Activated CD4-positive, alpha-beta T cell treated with anti-CD3 and anti-CD28 coated beads, Interleukin-2, Interleukin-4, amounts not matched to agents 100 ng/mL and 50 ng/mL, durations not matched to agents 16 hours and 8 hours (primary cell): ENCODE measurements around the gene ANKMY2.
"Not testable (repeated sequence)": the region's sequence is repeated elsewhere in the genome, so short reads cannot be mapped to it uniquely, and the experiment has no call there.

Source experiments
- DNase-seq: peaks from one replicate; pipeline ENCODE4 v3.0.0-alpha.2; 2020; ENCODE audit warnings: low spot score

ANKMY2 gene

DNA sequence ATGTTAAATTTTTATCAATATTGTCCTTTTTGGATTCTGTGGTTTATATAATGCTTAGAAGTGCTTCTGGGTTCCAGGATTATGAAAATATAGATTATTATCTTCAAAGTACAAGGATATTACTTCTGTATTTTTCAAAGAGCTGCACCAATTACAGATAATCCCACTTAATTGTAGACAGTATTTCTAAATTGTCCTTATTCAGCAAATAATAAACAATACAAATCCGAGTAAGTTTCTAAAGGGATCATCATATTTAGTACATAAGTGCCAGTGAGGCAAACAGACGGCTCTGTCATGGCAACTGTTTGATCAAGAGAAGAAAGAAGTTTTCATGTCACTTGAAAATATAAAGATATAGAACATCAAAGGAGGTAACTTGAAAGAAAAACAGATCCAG is 19.2 kb downstream of the ANKMY2 start:
- DNase-seq: no peak

- DNase-seq: peak; percentile 63
Observed at GRCh38 chr7:16619979-16620408, 25.6 kb downstream of the ANKMY2 start.

DNA sequence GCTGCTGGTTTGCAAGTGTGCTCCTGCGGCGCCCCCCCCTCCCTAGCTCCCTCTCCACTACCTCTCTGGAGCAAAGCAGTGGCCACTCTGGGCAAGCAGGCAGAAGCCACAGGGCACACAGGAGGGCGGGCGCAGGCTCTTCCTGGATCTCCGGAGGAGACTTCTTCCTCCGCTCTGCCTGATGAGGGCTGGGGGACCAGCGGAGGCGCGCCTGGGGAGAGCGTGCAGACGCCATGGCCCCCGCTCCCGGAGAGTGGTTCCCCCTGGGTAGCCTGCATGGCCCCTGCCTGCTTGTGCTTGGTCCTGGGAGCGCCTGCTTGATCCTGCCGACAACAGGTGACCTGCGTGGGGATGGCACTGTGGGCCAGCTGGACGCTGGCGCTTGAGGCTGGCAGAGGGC is 29.0 kb downstream of the ANKMY2 start:
- DNase-seq: no peak

GRCh38 chr7:16616122-16616521 is 29.4 kb downstream of the ANKMY2 start:
- DNase-seq: no peak

- no peak for DNase-seq
Observed at GRCh38 chr7:16615228-16615627, 30.3 kb downstream of the ANKMY2 start.

DNA sequence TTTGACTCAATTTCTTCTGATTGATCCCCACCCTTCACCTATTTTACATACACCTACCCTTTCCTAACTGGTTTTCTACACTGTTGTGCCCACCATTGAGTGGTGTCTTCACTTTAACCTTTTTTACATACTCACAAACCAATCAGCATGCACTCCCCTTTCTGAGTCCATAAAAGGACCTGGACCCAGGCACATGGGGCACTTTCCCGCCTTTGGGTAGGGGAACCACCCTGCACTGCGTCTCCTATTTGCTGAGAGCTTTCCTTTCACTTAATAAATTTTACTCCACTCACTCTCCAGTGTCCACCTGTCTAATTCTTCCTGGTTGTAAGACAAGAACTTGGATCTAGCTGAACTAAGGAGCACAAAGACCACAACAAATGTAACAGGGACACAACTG is 33.8 kb downstream of the ANKMY2 start:
- no peak for DNase-seq

DNA sequence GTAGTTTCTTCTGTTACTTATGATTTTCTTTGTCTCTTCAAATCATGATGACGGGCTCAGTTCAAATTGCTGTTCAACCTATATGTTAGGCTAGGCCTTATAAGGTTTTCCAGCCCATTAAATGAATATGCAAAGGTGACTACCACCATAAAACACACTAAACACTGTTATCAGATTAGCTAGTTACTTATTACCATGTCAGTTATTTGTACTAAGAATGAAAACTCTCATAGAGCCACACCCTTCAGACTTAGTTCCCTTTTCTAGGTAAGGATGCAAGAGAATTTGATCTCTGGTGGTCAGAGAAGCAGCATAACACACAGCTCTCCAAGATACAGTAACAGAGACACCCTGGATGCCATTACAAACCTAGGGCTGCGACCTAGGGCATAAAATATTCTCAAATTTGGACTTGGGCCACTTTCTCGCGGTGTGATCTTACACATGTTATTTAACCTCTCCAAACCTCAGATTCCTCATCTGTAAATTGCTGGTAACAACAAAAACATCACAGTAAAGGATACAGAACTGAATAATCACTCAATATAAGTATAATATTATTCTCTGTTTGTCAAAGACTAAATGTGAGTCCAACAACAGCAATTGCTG is 35.6 kb downstream of the ANKMY2 start:
- DNase-seq: no peak

GRCh38 chr7:16606704-16607103 is 38.9 kb downstream of the ANKMY2 start:
- DNase-seq: no peak

- DNase-seq: no peak
Observed at GRCh38 chr7:16604054-16604453, 41.5 kb downstream of the ANKMY2 start.

GRCh38 chr7:16603633-16604032 is 41.9 kb downstream of the ANKMY2 start:
- DNase-seq: no peak

- DNase-seq: no peak
Observed at GRCh38 chr7:16599860-16600259, 45.7 kb downstream of the ANKMY2 start.

- DNase-seq: no peak
Observed at GRCh38 chr7:16598015-16598414, 47.5 kb downstream of the ANKMY2 start.

DNA sequence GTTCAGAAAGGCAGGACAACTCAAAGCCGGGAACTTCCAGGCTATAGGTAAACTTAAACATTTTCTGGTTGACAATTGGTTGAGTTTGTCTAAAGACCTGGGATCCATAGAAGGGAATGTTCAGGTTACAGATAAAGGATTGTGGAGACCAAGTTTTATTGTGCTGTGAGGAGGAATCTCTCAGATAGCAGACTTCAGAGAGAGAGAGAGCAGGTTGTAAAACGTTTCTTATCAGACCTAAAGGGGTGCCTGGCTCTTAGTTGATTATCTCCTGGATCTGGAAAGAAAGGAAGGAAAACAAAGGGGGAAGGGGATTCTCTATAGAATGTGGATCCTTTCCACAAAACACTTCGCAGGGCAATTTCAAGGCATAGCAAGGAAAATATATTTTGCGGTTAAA is 50.0 kb downstream of the ANKMY2 start:
- DNase-seq: not testable (repeated sequence)

DNA sequence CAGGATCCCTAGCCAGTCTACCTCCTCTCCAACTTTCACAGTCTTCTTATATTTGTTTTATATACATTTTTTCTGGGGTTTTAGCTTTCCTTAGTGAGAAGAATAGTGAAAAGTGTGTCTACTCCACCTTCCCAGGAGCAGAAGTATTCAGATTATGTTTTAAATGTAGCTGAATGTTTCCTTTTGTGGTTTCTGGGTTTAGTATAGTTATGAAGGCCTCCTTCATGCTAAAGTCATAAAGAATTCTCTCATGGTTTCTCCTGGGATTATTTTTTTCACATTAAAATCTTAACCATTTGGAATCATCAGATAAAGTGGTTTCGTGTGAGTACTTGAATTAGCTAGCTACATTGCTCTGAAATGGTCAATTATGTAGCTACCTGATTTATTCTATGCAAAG is 50.9 kb downstream of the ANKMY2 start:
- DNase-seq: no peak

GRCh38 chr7:16594061-16594460 is 51.5 kb downstream of the ANKMY2 start:
- no peak for DNase-seq

DNA sequence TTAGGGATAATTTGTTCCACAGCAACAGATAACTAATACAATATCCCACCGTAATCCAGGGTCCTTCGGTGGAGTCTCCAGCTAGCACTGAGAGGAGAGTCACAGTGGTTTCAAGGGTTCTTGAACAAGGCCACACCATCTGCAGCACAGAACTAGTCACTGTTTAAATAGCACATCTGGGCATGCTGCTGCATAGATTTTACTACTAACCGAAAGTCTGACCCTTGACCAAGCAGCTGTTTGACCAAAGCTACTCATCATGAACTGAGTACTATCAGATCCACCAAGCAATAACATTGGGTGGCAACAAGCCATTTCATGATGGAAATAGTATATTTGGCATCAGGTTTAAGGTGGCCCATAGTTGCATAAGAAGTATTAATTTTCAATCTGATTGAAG is 53.2 kb downstream of the ANKMY2 start:
- DNase-seq: no peak

GRCh38 chr7:16590424-16590823 is 55.1 kb downstream of the ANKMY2 start:
- DNase-seq: no peak

DNA sequence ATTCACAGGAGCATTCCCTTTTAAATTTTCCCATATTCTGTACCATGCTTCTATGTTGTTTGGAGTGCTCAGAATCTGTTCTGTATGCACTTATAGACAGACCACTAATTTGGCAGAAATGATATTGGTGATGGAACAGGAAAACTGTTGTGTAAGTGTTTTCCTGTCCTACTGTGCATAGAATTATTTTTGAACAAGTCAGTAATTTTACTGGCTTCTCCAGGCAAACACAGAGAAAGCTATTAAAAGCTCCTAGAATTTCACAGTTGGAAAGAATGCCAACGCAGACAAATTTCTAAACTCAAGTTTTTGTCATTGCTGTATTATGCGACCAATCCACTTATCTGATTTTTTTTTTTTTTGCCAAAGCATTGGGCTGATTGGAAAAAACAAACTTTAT is 55.7 kb downstream of the ANKMY2 start:
- DNase-seq: no peak

DNA sequence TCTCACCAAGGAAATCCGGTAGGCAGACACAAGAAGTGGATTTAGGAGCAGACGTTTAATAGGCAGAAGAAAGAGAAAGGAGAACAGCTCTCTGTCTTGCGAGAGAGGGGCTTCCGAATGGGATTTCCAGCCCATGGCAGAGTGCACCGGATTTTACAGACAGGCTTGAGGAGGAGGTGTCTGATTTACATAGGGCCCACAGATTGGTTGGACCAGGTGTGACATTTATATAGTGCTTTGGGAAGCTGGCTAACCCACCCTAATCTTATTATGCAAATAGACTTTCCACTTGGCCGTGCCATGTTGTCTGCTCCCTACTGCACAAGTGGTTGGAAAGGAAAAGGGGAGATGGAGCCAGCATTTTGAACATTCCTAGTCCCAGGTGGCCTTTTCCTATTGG is 57.8 kb downstream of the ANKMY2 start:
- no peak for DNase-seq

DNA sequence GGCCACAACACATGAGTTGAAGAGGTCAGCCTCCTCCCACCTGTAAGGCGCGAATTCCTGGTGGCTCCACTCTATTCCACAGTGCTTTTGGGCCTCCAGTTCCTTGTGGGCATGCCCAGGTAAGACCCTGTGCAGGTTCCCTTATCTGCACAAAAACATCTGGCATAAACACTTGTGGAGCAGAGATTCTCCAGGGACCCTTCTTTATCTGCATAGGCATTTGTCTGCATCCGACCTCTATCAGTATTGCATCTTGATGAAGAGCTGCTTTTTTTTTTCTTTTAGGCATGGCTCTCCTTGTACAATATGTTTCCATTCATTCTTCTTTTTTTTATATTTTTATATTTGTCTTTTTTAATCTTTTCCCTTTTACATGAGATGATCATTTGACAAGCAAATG is 58.4 kb downstream of the ANKMY2 start:
- DNase-seq: no peak

DNA sequence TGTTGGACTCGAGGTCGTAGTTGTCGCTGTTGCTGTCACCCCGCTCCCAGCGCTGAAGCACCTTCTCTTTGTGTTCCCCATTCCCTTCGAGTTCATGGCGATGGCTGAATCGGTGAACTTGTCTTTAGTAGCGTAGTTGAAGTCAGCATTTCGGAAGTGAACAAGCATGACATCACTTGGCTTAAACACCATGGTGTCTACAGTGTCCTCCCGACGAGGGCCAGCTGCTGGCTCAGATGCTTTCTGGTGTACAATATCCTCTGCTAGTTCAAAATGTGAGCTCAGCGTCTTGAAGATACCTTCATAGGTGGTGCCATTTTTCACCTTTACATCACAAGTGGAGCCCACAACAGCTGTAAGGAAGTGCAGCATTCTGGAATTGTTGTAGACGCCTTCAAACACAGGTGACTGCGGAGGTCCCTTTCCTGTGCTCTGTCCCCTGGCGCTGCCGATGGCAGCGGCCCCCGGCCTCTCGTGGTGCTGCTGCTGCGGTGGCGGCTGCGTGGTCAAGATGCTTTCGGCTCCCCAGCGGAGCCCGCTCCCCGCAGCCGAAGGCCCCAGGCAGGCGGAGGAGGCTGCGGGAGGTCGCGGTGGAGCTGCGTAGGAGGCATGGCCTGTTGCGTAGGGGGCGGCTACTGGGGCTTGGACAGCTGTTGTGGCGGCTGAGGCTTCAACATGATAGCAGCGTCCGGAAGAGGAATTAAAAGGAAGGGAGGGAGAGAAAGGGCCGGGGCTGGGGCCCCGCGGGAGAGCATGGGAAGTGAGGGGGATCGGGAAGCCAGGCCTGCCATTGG is 59.3 kb downstream of the ANKMY2 start:
- no peak for DNase-seq

DNA sequence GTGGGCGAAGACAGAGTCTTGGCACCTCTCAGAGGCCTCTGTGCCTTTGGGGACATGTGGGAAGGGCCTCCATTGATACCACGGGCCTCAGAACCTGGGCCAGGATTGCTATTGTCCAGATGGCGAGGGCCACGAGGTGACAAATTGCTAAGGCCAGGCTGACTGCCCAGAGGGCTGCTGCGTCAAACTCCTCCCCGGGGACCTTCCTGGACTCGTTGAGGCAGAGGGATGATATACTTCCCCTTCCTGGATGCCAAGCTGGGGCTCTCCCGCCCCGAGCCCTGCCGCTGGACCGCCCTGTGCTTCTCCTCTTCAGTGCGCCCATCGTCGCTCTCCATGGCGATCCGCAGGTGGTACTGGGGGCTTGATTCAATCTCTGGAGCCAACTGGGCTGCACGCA is 60.0 kb downstream of the ANKMY2 start:
- DNase-seq: no peak

DNA sequence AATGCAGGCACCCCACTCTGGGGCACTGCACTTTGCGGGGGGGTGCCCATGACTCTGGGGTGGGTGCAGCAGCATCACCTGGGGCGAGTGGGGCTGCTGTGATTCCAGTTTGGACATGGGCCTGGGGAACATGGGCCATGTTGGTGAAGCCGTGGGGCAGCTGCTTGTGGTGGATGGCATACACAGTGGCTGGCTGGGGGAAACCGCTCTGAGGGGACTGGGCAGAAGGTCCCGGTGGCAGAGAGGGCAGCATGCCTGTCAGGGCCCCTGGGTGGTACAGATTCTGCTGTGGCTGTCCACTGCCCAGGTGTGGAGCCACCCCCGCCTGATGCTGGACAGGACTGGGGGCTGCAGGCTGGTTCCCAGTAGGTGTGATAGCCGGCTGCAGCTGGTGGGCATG is 61.7 kb downstream of the ANKMY2 start:
- DNase-seq: no peak

DNA sequence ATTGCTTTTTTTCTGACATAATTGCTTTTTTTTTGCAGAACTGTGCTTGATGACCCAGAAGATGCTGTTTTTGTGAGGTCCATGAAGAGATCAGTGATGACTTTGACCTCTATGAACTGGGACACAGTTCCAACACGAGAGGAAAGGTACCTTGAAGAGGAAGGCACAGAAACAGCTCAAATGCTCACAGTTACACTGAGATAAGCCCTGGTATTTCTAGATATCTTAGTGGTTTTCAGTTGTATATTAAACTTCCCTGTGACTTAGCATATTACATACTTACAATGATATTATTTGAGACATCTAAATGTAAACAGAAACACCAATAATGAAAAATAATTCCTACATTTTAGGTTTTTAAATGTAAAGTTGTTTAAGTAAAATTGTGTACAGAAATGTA is 64.3 kb downstream of the ANKMY2 start:
- no peak for DNase-seq
